NCI-H510A (cell line): Measurements from ENCODE around the gene LLCFC1.

Source experiments
- DNase-seq: peaks from one replicate; lab custom pipeline; 2025; lab: John Stamatoyannopoulos, UW

LLCFC1 gene

DNA sequence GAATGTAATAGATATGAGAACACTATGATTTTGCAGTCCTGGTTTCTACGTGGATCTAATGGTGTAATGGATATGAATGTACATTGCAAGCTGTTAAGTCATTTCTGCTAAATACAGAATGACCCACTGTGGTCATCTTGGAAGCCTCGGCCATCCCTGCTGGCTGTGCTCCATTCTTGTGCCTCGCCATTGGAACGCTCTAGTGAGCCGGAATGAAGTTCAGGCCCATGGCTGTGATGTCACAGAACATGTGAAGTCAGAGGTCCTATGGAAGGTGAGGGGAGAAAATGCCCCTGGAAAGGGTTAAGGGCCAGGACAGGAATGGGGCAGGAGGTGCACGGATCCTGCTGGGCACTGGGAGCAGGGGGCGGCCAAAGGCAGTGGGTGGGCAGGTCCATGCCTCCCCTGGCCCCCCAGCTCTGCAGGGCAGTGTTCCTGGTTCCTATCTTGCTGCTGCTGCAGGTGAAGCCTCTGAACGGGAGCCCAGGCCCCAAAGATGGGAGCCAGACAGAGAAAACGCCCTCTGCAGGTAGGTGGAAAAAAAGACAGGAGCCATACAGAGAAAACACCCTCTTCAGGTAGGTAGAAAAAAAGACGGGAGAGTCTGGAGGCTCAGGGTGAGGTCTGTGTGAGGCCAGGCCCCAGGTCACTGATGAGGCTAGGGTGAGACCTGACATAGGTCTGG, at the start of gene LLCFC1:
Gene LLCFC1, plus strand, starts transcription at position 259 of the 685 bp plus-strand sequence. Its CDS starts 138 bp downstream, at position 397.
- DNase-seq = no peak

DNA sequence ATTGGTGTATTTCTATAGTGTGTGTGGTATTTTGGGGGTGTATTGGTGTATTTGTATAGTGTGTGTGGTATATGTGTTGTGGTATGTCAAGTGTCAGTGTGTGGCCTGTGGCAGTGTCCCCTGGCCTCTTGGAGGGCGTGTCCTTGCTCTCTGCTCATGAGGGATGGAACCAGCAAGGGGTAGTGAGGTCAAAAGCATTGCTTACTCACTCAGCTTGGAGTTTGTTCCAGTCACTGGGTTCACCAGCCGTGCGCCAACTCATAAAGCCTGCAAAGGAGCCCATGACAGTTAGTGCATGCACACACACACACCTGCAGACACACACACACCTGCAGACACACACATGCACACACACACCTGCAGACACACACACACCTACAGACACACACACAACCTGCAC, 49.5 kb upstream of the LLCFC1 start:
- DNase-seq = no peak

DNA sequence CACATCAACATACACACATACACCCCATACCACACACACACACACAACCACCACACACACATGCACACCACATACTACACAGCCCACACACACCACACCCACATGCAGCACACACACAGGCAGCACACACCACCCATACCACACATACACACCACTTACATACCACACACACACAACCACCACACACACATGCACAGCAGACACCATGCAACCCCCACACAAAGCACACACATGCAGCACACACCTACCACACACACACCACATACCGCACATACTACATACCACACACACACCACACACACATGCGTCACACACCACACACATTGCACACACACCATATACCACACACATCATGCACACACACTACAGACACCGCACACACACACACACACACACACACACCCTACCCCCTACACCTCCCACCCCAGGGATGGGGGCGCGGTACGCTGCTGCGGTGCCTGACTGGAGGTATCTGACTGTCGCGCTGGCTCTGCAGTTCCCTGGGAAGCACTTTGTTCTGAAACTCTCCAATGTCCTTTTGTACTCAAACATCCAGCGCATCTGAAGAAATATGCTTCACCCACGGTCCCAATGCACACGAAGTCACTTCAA, 48.3 kb upstream of the LLCFC1 start:
- no peak for DNase-seq

DNA sequence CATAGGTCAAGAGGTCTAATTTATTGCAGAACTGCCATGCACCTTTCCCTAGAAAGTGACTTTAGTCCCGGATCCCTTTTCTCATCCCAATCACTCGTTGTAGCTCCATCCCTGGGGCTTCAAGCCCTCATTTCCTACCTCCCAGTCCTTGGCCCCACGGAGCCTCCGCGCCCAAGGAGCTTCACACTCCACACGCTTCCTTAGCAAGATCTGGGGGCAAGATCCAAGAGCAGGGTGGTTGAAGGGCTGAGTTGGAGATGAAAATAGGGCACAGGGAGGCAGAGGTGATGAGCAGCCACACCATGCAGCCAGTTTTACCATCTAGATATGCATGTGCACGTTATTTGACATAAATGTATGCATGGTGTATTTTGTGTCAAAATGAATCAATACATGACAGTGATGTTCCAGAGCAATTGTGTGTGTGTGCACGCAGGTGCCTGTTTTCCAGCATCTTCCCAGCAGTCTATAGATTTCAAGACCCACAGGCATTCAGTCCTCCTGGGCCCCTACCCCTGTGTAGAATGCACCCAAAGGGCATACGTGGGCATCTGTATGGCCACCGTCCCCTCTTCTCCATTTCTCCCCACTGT, 47.7 kb upstream of the LLCFC1 start:
- DNase-seq = no peak

DNA sequence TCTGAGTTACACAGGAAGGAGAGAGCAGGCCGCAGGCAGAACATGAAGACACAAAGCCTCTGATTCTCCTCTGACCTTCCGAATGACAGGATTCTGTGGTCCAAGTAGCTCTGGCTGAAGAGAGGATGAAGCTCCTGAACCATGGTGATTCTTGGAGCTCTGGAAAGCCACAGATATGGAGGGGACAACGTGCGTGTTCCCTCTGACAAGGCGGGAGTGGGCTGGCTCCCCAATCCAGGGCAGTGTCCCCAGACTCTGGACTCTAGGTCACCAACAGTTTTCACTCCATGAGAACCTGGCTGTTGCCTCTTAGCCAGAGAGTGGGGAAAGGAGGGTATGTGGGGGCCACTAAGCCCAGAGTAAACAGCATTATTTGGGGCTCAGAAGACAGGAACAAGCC, 46.3 kb upstream of the LLCFC1 start:
- no peak for DNase-seq

DNA sequence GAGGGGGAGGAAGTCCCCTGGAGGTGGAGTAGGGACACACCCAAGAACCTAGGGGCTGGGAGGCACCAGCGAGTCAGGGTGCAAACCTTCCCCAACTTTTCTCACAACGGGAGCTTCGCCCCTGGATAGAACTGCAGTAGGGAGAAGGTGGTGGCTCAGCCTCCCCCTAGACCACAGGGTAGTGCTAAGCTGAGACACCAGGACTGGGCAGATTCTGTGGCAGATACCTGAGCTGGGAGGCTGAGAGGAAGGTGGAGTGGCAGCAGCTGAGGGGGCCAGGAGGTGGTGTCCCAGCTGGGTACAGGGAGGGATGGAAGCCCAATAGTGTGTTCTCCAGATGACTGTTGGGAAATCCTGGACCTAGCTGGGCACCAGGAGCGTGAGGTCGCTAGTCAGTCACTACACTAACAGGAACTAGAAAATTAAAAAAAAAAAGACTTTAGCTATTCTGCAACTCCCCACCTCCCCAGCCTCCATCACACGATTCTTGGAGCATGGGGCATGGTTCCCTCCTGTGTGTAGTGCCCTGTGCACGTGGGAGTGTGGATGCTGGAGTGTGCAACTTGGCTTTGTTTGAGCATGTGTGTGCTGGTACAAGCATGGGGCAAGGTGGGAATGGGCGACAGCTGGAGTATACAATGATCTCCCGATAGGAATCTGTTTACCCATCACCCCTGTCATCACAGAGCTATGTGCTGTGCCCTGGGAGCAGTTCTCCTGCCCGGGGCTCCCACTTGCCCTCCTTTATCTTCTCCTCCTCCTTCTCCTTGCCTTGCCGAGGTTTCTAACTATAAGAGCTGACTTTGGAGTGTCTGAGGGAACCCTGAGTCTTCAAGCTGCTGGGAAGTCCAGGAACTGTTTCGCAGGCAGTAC, 44.9 kb upstream of the LLCFC1 start:
- no peak for DNase-seq

DNA sequence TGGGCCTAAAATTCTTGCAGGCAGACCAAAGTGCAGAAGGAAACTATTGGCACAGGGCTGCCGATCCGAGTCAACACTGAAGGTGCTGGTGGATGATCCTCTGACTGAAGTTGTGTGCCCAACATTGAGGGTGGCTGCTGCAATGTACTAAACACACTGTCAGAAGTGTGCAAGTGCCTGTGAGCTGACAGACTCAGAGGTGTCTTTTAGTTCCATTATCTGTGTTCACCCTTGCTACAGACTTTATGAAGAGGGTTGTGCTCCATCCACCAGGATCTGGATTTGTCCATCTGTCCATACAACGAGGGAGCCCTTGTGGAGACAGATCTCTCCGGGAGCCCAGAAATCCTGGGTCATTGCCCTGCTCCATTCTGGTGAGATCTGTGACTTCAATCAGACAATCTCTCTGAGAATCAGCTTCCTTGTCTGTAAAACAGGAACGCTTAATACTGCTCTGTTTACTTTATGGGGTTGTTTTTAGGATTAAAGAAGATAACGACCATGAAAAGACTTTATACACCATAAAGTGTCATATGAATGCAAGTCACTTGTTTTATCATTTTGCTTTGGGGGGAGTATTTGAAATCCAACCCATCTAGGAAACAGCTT, 44.2 kb upstream of the LLCFC1 start:
- DNase-seq = no peak

DNA sequence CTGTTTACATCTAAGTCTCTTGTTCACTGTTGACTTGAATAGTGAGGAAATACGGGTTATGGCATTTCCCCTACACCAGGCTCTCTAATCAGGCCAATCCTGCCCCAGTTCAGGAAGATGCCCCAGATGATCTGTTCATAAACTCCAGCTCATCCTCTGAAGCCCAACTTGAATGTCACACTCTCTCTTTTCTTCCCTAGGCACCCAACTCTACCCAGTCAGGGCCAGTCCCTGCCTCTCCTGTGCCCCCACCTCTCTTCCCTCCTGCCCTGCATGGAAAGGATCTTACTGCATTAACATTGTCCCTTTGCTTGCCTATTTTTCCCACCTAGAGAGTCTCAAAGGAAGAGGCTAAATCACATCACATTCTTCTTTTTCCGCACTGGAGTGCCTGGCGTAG, 43.1 kb upstream of the LLCFC1 start:
- DNase-seq = no peak

DNA sequence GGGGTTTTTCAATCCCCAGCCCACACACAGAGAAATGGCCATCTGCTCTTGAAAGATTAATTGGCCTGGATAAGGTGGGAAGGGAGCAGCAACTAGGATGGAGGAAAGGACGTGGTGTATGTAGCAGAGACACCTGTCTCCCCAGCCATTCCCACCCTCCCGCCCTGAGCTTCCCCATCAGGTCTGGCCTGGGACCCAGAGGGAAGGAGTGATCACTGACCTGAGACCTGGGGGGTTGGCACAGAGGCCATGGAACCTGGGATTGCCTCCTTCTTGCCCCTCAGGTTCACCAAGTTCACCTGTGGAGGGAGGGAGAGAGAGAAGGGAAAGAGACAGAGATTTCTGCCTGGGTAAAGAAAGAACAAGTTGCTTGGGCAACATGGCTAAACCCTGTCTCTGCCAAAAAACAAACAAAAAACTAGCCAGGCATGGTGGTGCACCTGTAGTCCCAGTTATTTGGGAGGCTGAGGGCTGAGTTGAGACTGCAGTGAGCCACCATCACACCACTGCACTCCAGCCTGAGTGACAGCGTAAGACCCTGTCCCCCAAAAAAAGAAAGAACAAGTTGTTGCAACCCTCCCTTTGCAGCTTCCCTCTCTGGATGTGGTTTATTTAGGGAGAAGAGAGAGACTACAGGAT, 42.4 kb upstream of the LLCFC1 start:
- DNase-seq = no peak

DNA sequence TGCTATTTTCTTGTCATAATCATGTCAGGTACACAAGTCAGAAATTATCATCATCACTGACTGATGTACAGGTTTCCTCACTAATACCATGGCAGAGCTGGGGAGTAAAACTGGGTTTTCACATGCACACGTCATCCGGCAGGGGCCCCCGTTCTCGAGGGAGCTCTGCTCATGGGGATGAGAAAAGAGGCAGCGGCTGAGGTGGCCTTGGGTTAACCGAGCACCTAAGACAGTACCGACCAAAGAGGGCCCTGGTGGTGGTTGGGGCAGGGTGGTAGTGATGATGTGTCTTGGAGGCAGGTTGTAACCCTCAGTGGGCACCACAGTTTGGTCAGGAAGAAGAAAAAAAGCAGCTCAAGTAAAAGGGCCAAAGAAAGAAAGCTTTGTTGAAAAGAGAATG, 41.6 kb upstream of the LLCFC1 start:
- DNase-seq = no peak

DNA sequence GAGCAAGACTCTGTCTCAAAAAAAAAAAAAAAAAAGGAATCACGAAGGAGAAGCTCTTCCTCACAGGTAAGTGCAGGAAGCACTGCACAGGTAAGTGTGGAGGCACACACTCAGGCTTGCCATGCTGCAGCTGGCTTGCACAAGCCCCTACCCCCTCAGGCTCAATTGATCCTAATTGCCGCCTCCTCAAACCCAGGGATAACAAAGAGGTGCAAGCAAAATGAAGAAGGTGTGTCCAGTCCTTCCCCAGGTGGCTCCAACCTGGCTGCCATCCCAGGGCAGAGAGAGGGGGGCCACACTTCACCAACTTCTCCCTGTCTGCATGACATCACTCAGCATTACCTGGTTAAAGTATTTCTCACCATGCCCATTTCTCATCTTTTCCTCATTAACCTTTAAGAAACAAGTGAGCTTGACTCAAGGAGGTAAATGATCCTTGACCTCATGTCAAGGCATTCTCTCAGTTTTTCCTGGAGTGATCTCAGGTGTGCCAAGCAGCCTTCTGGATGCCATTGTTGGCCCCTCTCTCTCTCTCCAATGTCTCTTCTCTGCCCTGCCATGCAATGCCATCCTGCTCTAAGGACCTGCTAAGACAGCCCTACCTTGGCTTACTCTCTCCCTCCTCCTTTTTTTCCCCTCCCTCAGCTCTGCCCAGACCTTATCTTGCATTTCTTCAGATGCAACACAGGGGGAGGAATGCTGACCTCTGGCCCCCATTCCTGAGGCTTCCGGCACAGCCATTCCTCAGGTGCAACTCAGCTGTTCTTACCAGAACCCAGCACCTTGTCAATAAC, 40.7 kb upstream of the LLCFC1 start:
- no peak for DNase-seq

DNA sequence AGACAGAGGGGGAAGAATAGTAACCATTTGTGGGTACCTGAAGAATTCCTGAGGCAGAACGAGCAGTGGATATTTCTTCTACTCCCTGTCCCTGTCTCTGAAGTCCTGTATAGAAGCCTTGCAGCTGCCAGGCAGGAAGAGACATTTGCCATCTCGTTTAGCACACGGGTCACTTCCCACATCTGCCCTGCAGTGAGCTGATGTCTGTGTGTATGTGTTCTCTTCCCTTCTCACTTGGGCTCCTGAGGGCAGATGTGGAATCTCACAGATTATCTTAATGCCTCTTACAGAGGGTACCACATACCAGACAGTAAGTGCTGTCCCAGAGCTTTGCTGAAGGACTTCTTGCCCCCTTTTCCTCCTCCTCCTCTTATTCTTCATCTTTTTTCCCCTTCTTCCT, 39.6 kb upstream of the LLCFC1 start:
- DNase-seq = no peak

DNA sequence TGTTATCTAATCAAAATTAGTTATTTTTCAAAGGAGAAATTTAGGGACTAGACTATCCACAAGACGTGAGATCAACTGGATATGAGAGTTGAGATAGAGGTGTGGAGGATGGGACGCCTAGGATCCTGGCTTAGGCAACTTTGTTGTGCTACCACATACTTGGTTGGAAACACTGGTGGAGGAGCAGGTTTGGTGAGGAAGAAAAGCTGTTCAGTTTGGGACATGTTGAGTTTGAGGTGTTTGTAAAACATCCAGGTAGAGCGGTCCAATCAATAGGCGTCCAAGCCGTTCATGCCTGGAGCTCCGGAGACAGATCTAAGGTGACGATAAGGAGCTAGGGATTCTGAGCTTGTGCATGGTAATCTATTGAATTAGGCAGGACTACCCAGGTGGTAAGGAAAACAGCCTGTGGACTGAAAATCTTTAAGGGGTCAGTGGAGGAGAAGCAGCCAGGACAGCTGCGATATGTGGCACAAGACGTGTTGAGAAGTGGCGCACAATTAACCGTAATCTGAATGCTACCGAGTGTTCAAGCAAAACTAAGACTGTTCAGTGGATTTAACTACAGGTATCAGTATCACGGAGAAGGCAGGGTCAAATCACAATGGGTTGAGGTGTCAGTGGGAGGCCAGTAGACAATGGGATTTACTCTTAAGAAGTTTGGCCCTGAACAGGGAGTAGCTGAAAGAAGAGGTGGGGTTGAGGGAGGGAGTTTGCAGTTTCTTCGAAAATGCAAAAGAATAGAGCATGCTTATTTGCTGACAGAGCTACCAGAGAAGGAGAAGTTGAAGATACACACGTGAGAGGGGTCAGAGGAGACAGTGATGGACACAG, 37.6 kb upstream of the LLCFC1 start:
- no peak for DNase-seq

DNA sequence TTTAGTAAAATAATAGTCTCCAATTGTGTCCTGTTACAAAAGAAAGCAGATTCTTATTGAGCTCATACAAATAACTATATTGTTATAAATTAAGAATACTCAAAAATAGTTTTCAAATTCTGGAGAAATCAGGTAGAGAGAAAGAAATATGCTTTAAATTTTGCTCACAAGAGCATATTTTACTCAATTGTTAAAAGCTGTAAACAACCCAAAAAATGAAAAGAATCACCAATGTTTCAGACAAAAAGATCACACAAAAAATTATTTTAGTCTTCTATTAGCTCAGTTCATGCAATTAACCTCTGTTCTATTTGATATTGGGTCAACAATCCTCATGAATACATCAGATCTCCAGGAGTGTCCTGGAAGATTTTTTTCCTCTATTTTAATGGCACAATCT, 35.2 kb upstream of the LLCFC1 start:
- DNase-seq = no peak

DNA sequence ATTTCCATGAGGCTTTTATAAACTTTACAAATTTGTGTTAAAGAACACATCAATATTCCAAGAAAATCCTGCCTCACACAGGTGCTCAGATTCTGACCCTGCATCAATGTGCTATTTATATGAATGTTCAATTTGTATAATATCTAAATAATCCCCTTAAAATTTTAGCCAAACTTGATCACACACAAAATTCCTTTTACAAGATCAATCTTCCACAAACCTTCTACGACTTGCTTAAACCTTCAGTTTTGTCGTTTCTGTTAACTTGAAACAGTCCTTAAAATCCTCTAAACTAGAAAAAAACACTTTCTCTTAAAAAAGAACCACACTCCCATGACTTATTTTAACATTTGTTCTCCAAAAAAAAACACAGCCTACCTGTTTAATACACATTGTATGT, 33.5 kb upstream of the LLCFC1 start:
- DNase-seq = no peak

DNA sequence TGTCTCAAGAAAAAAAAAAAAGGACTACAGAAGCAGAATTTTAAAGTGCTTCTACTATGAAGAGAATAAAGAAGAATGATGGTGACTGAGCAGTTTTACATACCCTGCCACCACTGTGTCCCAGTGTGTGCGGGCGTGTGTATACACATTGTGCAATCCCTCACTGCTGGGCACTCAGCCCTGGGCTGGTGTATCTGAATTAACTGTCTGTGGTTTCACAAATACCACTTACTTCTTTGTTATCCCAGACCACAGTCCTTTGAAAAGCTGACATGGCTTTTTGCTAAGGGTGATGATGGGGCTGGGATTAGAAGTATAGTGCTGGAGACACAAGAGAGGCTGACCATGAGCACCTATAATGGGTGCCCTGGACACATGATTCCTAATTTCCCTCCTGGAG, 32.6 kb upstream of the LLCFC1 start:
- no peak for DNase-seq

DNA sequence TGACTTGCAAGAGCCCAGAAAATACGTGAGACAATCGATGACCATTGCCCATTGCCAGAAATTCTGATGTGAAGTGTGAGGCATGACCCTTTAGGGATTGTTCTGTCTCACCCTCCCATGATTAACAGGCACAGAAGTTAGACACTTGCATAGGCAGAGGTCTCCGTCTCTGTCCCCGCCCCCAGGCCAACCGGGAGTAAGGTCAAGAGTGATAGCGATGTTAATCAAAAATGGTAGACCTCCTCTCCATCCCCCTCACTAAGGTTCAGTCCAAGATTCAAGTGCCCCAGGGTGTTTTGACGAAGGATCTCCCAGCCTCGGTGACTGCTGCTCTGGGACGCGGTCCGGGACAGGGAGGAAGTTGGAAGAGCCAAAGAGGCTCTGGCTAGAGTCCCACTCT, 31.0 kb upstream of the LLCFC1 start:
- no peak for DNase-seq

DNA sequence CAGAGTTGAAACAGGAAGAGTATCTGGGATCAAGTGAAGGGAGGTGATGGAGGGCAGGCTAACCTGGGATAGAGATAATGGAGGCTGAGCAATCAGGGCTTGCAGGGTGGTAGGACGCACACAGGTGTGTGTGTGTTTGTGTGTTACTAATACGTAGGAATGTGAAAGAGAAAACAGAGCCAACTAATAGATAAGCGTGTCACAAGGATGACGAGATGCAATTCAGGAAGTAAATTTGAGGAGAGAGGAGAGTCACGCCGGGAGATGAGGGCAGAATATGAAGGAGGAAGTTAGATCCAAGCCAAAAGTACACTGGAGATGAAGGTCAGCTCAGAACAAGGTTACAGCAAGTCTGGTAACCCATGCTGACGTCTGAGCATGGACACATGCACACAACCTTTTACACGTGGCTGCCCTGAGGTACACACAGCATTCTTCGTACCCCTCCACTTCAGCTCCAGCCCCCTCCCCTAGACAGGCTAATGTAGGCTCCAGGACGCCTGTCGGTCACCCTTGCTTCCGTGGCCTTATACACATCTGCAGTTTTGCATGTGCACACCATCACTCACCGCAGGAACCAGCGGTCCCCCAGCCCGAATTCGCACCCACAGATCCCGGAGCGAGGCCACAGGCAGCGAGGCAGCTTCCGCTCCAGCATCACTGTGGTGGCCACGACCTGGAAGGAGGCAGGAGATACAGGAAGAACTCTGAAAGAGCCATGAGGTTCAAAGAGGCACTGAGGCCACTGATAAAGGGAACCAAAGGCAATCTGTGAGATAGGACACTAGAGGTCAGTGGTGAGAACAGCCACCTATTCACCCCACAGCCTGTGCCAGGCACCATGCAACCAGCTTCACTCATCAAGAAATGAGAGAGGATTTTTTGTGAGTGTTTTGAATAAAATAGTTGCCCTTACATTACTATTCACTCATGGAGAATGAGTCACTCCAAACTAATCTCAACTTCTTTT, 30.1 kb upstream of the LLCFC1 start:
- DNase-seq = no peak

DNA sequence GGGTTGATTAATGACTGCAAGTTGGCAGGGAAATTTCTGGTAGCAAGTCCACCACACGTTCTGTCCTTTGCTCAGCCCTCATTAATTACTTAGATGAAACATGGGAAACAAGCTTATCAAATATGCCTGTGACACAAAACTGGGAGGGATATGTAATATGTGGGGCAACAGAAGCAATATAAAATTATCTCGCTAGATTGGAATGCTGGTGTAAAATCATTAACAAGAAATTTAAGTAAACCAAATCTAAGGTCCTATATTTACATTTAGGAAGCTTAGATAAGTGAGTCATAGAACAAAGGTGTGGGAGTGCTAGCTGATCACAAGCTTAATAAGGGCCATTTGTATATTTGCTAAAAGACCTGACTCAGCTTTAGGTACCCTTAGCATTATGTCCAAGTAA, 29.3 kb upstream of the LLCFC1 start:
- DNase-seq = no peak
